Adrenal gland (tissue), 5 donors: Measurements from ENCODE around the gene SCG3.

Source experiments
- POLR2A ChIP-seq, 2 donors: fragments of 450-650 bp; IDR thresholded peaks; one replicate each; pipeline ENCODE4 v1.6.1; 2017; ENCODE audit warnings: antibody characterized with exemption in 2 of 2, mild to moderate bottlenecking in 2 of 2, moderate library complexity in 1 of 2
- TF ChIP-seq, protein P1 (sequence below), 6 experiments: fragments of 450-650 bp in 4 of 6; fragments of 200-600 bp in 2 of 6; sonication (generic) in 1 of 6; IDR thresholded peaks; 1 replicate in 5 of 6; 2 replicates in 1 of 6; pipeline versions ENCODE4 v1.5.1 to v1.8.0; 2016 to 2021; ENCODE audit warnings: antibody characterized with exemption in 6 of 6, mild to moderate bottlenecking in 2 of 6, moderate library complexity in 1 of 6
- donor health status: DM: no; HTN: no; CAD: no.

DNA sequence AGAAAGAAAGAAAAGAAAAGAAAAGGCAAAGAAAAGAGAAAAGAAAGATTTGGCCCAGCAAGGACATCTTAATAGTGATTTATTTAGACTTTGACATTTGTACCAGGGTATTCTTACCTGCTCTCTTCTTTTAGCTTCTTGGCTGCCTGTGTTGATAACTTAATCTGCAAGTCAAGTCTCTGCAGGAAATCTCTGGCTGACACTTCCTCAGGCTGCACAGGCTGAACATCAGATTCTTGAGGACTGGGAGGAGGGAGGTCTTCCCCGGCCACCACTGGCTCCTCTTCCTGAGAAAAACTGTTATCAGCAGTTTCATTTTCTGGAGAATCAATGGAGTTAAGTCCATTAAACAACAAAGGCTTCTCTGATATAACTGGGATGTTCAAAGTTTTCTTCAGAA is 43.4 kb downstream of the SCG3 start:
- TF ChIP-seq, protein P1, sequence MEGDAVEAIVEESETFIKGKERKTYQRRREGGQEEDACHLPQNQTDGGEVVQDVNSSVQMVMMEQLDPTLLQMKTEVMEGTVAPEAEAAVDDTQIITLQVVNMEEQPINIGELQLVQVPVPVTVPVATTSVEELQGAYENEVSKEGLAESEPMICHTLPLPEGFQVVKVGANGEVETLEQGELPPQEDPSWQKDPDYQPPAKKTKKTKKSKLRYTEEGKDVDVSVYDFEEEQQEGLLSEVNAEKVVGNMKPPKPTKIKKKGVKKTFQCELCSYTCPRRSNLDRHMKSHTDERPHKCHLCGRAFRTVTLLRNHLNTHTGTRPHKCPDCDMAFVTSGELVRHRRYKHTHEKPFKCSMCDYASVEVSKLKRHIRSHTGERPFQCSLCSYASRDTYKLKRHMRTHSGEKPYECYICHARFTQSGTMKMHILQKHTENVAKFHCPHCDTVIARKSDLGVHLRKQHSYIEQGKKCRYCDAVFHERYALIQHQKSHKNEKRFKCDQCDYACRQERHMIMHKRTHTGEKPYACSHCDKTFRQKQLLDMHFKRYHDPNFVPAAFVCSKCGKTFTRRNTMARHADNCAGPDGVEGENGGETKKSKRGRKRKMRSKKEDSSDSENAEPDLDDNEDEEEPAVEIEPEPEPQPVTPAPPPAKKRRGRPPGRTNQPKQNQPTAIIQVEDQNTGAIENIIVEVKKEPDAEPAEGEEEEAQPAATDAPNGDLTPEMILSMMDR (IDR thresholded peaks at IDR 0.05), result no peak
- TF ChIP-seq POLR2A (IDR thresholded peaks at IDR 0.05), result no peak
